Measurements from ENCODE around the gene PSMD1.

GRCh38 chr2:231218366-231218765 is 161.7 kb downstream of the PSMD1 start:
- no peak for TF ChIP-seq EP300 (IDR thresholded peaks at IDR 0.05; ENCODE audit: borderline replicate concordance)
- TF ChIP-seq NFIC (IDR thresholded peaks at IDR 0.05): no peak
- no peak for TF ChIP-seq CREB1 (IDR thresholded peaks at IDR 0.05; ENCODE audit: low read depth)
- TF ChIP-seq TEAD4 (IDR thresholded peaks at IDR 0.05): no peak
- TF ChIP-seq RAD21 (IDR thresholded peaks at IDR 0.05; ENCODE audit: low read depth): no peak
- TF ChIP-seq, protein P1, sequence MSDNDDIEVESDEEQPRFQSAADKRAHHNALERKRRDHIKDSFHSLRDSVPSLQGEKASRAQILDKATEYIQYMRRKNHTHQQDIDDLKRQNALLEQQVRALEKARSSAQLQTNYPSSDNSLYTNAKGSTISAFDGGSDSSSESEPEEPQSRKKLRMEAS (IDR thresholded peaks at IDR 0.05): no peak
- TF ChIP-seq, protein P2, sequence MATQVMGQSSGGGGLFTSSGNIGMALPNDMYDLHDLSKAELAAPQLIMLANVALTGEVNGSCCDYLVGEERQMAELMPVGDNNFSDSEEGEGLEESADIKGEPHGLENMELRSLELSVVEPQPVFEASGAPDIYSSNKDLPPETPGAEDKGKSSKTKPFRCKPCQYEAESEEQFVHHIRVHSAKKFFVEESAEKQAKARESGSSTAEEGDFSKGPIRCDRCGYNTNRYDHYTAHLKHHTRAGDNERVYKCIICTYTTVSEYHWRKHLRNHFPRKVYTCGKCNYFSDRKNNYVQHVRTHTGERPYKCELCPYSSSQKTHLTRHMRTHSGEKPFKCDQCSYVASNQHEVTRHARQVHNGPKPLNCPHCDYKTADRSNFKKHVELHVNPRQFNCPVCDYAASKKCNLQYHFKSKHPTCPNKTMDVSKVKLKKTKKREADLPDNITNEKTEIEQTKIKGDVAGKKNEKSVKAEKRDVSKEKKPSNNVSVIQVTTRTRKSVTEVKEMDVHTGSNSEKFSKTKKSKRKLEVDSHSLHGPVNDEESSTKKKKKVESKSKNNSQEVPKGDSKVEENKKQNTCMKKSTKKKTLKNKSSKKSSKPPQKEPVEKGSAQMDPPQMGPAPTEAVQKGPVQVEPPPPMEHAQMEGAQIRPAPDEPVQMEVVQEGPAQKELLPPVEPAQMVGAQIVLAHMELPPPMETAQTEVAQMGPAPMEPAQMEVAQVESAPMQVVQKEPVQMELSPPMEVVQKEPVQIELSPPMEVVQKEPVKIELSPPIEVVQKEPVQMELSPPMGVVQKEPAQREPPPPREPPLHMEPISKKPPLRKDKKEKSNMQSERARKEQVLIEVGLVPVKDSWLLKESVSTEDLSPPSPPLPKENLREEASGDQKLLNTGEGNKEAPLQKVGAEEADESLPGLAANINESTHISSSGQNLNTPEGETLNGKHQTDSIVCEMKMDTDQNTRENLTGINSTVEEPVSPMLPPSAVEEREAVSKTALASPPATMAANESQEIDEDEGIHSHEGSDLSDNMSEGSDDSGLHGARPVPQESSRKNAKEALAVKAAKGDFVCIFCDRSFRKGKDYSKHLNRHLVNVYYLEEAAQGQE (IDR thresholded peaks at IDR 0.05; ENCODE audit: low read depth): no peak
- TF ChIP-seq TAF1 (IDR thresholded peaks at IDR 0.05; ENCODE audit: low read depth): no peak
- TF ChIP-seq EGR1 (IDR thresholded peaks at IDR 0.05): no peak
- TF ChIP-seq CEBPB (IDR thresholded peaks at IDR 0.05): no peak
- no peak for TF ChIP-seq YY1 (IDR thresholded peaks at IDR 0.05; ENCODE audit: low read depth)
- TF ChIP-seq FOXM1 (IDR thresholded peaks at IDR 0.05; ENCODE audit: borderline replicate concordance, low read depth): no peak
